Activated CD8-positive, alpha-beta T cell treated with anti-CD3 and anti-CD28 coated beads, Interleukin-2, amount 10 ng/mL, durations not matched to agents 7 days and 5 days (primary cell): ENCODE measurements around the gene IKZF1. TPM values are rescaled to one million over a fixed set of nuclear protein-coding genes. Genes with fewer than 3 reads are reported as not detected.

Source experiments
- ATAC-seq: fragments of 150-1000 bp; cut with Tn5 transposase; one replicate; pipeline ENCODE4 v1.10.0; 2021; ENCODE audit warnings: moderate library complexity
- CTCF ChIA-PET: fragments of 350-600 bp; sonication (Branson Sonifier 250); formaldehyde crosslinking; loops from one replicate; lab custom pipeline; 2021; ENCODE audit warnings: antibody characterized with exemption; lab: Charles Lee
- POLR2A ChIA-PET: fragments of 350-600 bp; sonication (Branson Sonifier 250); formaldehyde crosslinking; loops from one replicate; lab custom pipeline; 2021; ENCODE audit warnings: antibody characterized with exemption; lab: Charles Lee
- DNase-seq: peaks from one replicate; pipeline ENCODE4 v3.0.0-alpha.2; 2020
- H3K27ac Mint-ChIP-seq: one replicate; pipeline ENCODE4 v1.8.0; 2021; ENCODE audit warnings: mild to moderate bottlenecking, mixed read lengths
- H3K27me3 Mint-ChIP-seq: one replicate; pipeline ENCODE4 v1.8.0; 2021; ENCODE audit warnings: low read depth, mixed read lengths
- H3K36me3 Mint-ChIP-seq: one replicate; pipeline ENCODE4 v1.8.0; 2021; ENCODE audit warnings: low read depth, mixed read lengths
- H3K4me1 Mint-ChIP-seq: one replicate; pipeline ENCODE4 v1.8.0; 2021; ENCODE audit warnings: low read depth, mixed read lengths
- H3K4me3 Mint-ChIP-seq: one replicate; pipeline ENCODE4 v1.8.0; 2021; ENCODE audit warnings: mild to moderate bottlenecking, mixed read lengths
- H3K9me3 Mint-ChIP-seq: one replicate; pipeline ENCODE4 v1.8.0; 2022; ENCODE audit warnings: mixed read lengths; ENCODE audit not compliant: insufficient read depth
- total RNA-seq, 2 experiments: library from RNA; stranded (reverse); gene quantifications; one replicate each; pipeline ENCODE4 v1.2.3, GENCODE V29; 2021

The IKZF1 gene
- total RNA-seq, 2 experiments from 2014 or later, result 370 to 374 TPM

- CTCF ChIA-PET, result interaction anchor here (1.1 to 4.6 kb wide), 9 partner anchors 9 to 77 kb away, joined by 3 to 59 read pairs (median 4); no protein-coding TSS in a partner anchor
Measured at GRCh38 chr7:50282813-50283605, 21.5 kb upstream of the IKZF1 start.

GRCh38 chr7:50283731-50284130 lies 20.8 kb upstream of the IKZF1 start:
- H3K27me3 Mint-ChIP-seq, result no peaks in the 10 kb centered on the region
- peaks cover 12% of the 10 kb centered on the region for H3K9me3 Mint-ChIP-seq
- ATAC-seq, result no peak
- ChIA-PET CTCF (interaction anchor here (1.5 to 4.6 kb wide), 5 partner anchors 8 to 78 kb away, joined by 3 to 59 read pairs (median 12); no protein-coding TSS in a partner anchor), POLR2A (interaction anchor here (2.4 to 3.2 kb wide), 3 partner anchors 11 to 26 kb away, joined by 11 to 20 read pairs (median 12); no protein-coding TSS in a partner anchor)
- H3K36me3 Mint-ChIP-seq, result peaks cover 13% of the 10 kb centered on the region
- peak overlapping the region; percentile 75 for H3K27ac Mint-ChIP-seq
- H3K4me1 Mint-ChIP-seq, result peaks cover 70% of the 10 kb centered on the region
- no peak overlapping the region for H3K4me3 Mint-ChIP-seq
- DNase-seq, result no peak

More at GRCh38 chr7:50282813-50283605, 21.5 kb upstream of the IKZF1 start:
- Mint-ChIP-seq H3K9me3 (peaks cover 12% of the 10 kb centered on the region), H3K4me1 (peaks cover 70% of the 10 kb centered on the region), H3K4me3 (peak overlapping the region; percentile 56), H3K27ac (peak overlapping the region; percentile 70), H3K27me3 (no peaks in the 10 kb centered on the region), H3K36me3 (peaks cover 14% of the 10 kb centered on the region)
- DNase-seq, result no peak
- no peak for ATAC-seq
- POLR2A ChIA-PET, result interaction anchor here (1.0 to 3.2 kb wide), 6 partner anchors 10 to 111 kb away, joined by 3 to 20 read pairs (median 8); partner anchors contain the start of gene IKZF1

- Mint-ChIP-seq H3K4me3 (no peak overlapping the region), H3K4me1 (peaks cover 64% of the 10 kb centered on the region), H3K9me3 (peaks cover 6% of the 10 kb centered on the region), H3K27me3 (no peaks in the 10 kb centered on the region), H3K27ac (peak overlapping the region; percentile 75), H3K36me3 (peaks cover 8% of the 10 kb centered on the region)
- CTCF ChIA-PET, result interaction anchor here (1.5 to 4.6 kb wide), 4 partner anchors 7 to 78 kb away, joined by 3 to 59 read pairs (median 12); no protein-coding TSS in a partner anchor
- peak; percentile 49 for DNase-seq
- ATAC-seq, result peak; percentile 20
- POLR2A ChIA-PET, result interaction anchor here (2.8 to 3.2 kb wide), 2 partner anchors 11 to 17 kb away, joined by 12 to 20 read pairs; no protein-coding TSS in a partner anchor
Measured at GRCh38 chr7:50284296-50284695, 20.2 kb upstream of the IKZF1 start.

- Mint-ChIP-seq H3K27me3 (no peaks in the 10 kb centered on the region), H3K4me3 (no peak overlapping the region), H3K9me3 (peaks cover 1% of the 10 kb centered on the region), H3K27ac (peak overlapping the region; percentile 4), H3K36me3 (peaks cover 4% of the 10 kb centered on the region), H3K4me1 (peaks cover 61% of the 10 kb centered on the region)
- no peak for ATAC-seq
- POLR2A ChIA-PET, result no interaction called here
- no peak for DNase-seq
- CTCF ChIA-PET, result no interaction called here
Measured at GRCh38 chr7:50285269-50285668, 19.2 kb upstream of the IKZF1 start.

GRCh38 chr7:50287129-50287528 lies 17.4 kb upstream of the IKZF1 start:
- no peak overlapping the region for H3K4me3 Mint-ChIP-seq
- ChIA-PET POLR2A (no interaction called here), CTCF (interaction anchor here (1.1 to 1.6 kb wide), 3 partner anchors 12 to 20 kb away, joined by 3 to 6 read pairs (median 4); no protein-coding TSS in a partner anchor)
- DNase-seq, result no peak
- peaks cover 48% of the 10 kb centered on the region for H3K4me1 Mint-ChIP-seq
- no peak overlapping the region for H3K27ac Mint-ChIP-seq
- H3K9me3 Mint-ChIP-seq, result no peaks in the 10 kb centered on the region
- H3K27me3 Mint-ChIP-seq, result no peaks in the 10 kb centered on the region
- H3K36me3 Mint-ChIP-seq, result peaks cover 2% of the 10 kb centered on the region
- ATAC-seq, result no peak

- ChIA-PET POLR2A (interaction anchor here (1.3 kb wide), 1 partner anchor 15 kb away, joined by 3 read pairs; no protein-coding TSS in a partner anchor), CTCF (interaction anchor here (1.1 to 2.6 kb wide), 6 partner anchors 9 to 127 kb away, joined by 3 to 12 read pairs (median 5); no protein-coding TSS in a partner anchor)
- DNase-seq, result no peak
- H3K27ac Mint-ChIP-seq, result no peak overlapping the region
- no peaks in the 10 kb centered on the region for H3K36me3 Mint-ChIP-seq
- no peak overlapping the region for H3K4me3 Mint-ChIP-seq
- no peaks in the 10 kb centered on the region for H3K9me3 Mint-ChIP-seq
- no peaks in the 10 kb centered on the region for H3K27me3 Mint-ChIP-seq
- ATAC-seq, result no peak
- peaks cover 8% of the 10 kb centered on the region for H3K4me1 Mint-ChIP-seq
Measured at GRCh38 chr7:50292165-50292757, 12.3 kb upstream of the IKZF1 start.

- CTCF ChIA-PET, result interaction anchor here (1.7 to 2.6 kb wide), 4 partner anchors 8 to 87 kb away, joined by 3 to 12 read pairs (median 10); no protein-coding TSS in a partner anchor
- no peak overlapping the region for H3K27ac Mint-ChIP-seq
- POLR2A ChIA-PET, result interaction anchor here (1.3 kb wide), 1 partner anchor 15 kb away, joined by 3 read pairs; no protein-coding TSS in a partner anchor
- no peak for ATAC-seq
- H3K36me3 Mint-ChIP-seq, result no peaks in the 10 kb centered on the region
- H3K27me3 Mint-ChIP-seq, result no peaks in the 10 kb centered on the region
- H3K4me3 Mint-ChIP-seq, result no peak overlapping the region
- DNase-seq, result no peak
- H3K4me1 Mint-ChIP-seq, result peaks cover 8% of the 10 kb centered on the region
- no peaks in the 10 kb centered on the region for H3K9me3 Mint-ChIP-seq
Measured at GRCh38 chr7:50292763-50293162, 11.8 kb upstream of the IKZF1 start.

GRCh38 chr7:50293509-50294179 lies 10.9 kb upstream of the IKZF1 start:
- H3K4me3 Mint-ChIP-seq, result no peak overlapping the region
- ATAC-seq, result no peak
- DNase-seq, result no peak
- H3K27me3 Mint-ChIP-seq, result no peaks in the 10 kb centered on the region
- H3K36me3 Mint-ChIP-seq, result no peaks in the 10 kb centered on the region
- H3K27ac Mint-ChIP-seq, result no peak overlapping the region
- ChIA-PET POLR2A (interaction anchor here (0.9 to 1.3 kb wide), 2 partner anchors 14 to 19 kb away, joined by 3 read pairs; no protein-coding TSS in a partner anchor), CTCF (interaction anchor here (0.6 to 2.6 kb wide), 3 partner anchors 19 to 88 kb away, joined by 3 to 10 read pairs (median 3); no protein-coding TSS in a partner anchor)
- H3K9me3 Mint-ChIP-seq, result no peaks in the 10 kb centered on the region
- H3K4me1 Mint-ChIP-seq, result peaks cover 9% of the 10 kb centered on the region

GRCh38 chr7:50295133-50295532 lies 9.4 kb upstream of the IKZF1 start:
- no peaks in the 10 kb centered on the region for H3K27me3 Mint-ChIP-seq
- H3K9me3 Mint-ChIP-seq, result no peaks in the 10 kb centered on the region
- no peak overlapping the region for H3K4me3 Mint-ChIP-seq
- H3K36me3 Mint-ChIP-seq, result no peaks in the 10 kb centered on the region
- ChIA-PET POLR2A (no interaction called here), CTCF (interaction anchor here (0.8 to 2.6 kb wide), 3 partner anchors 26 to 89 kb away, joined by 3 to 10 read pairs (median 3); no protein-coding TSS in a partner anchor)
- H3K4me1 Mint-ChIP-seq, result peaks cover 16% of the 10 kb centered on the region
- no peak for ATAC-seq
- no peak overlapping the region for H3K27ac Mint-ChIP-seq
- DNase-seq, result no peak

GRCh38 chr7:50296799-50297198 lies 7.7 kb upstream of the IKZF1 start:
- H3K9me3 Mint-ChIP-seq, result no peaks in the 10 kb centered on the region
- no peak overlapping the region for H3K27ac Mint-ChIP-seq
- ChIA-PET POLR2A (no interaction called here), CTCF (interaction anchor here (2.1 kb wide), 1 partner anchor 90 kb away, joined by 6 read pairs; no protein-coding TSS in a partner anchor)
- H3K4me3 Mint-ChIP-seq, result no peak overlapping the region
- H3K27me3 Mint-ChIP-seq, result no peaks in the 10 kb centered on the region
- H3K4me1 Mint-ChIP-seq, result peaks cover 29% of the 10 kb centered on the region
- DNase-seq, result no peak
- ATAC-seq, result no peak
- H3K36me3 Mint-ChIP-seq, result no peaks in the 10 kb centered on the region
